NCI-H526 (cell line): Measurements from ENCODE around the gene GMIP.
"Not testable (repeated sequence)": the region's sequence is repeated elsewhere in the genome, so short reads cannot be mapped to it uniquely, and the experiment has no call there.

Source experiments
- DNase-seq, 2 experiments: peaks; one replicate each; lab custom pipeline; 2025; lab: John Stamatoyannopoulos, UW

The GMIP gene

GRCh38 chr19:19606021-19606420 lies 37.4 kb downstream of the GMIP start:
- no peak for DNase-seq

DNA sequence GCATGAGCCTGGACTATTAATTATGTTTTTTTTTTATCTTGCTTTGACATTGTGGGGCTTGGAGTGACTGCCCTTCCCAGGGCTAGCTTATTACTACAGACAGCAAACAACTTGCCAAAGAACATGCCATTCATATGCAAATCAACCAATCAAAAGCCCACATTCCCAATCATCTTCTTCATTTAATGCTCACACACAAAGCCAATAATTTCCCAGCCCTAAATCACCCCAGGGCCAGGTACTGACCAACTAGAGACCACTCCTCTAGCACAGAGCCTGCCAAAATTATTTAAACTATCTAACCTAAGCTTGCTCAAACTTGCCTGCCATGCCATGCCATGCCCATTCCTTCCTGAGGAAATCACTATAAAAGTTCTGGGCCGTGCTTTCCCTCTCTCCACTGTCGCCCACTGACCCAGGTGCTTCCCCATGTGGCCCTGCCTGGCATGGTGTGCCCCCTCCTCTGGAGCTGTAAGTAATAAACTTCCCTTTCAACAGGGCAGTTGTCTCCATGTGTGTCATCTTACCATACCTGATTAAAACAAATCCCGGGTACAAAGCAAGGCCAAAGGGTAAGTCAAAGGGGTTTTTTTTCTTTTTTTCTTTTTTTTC lies 40.6 kb downstream of the GMIP start:
- DNase-seq = no peak

DNA sequence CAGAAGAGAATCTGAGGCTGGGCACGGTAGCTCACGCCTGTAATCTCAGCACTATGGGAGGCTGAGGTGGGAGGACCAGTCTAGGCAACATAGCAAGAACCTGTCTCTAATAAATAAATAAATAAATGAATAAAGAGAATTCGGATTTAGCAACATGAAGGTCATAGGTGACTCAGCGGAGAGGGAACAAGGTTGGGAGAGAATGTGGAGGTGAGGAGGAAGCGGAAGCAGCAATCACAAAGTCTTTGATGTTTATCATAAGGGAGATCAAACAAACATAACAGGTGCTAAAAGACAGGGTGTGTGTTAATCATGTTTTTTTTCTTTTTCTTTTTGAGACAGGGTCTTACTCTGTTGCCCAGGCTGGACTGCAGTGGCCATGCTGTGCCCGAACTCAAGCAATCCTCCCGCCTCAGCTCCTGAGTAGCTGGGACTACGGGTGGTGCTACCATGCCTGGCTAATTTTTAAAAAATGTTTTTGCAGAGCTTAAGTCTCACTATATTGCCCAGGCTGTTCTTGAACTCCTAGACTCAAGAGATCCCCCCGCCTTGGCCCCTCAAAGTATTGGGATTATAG lies 41.2 kb downstream of the GMIP start:
- DNase-seq = no peak

GRCh38 chr19:19600793-19601330 lies 42.6 kb downstream of the GMIP start:
- DNase-seq = no peak

- not testable (repeated sequence) for DNase-seq
These were observed 44.6 kb downstream of the GMIP start for GRCh38 chr19:19598728-19599451.

GRCh38 chr19:19597809-19598306 lies 45.6 kb downstream of the GMIP start:
- DNase-seq = no peak

- DNase-seq = peak; percentile 68 to 71
These were observed 48.2 kb downstream of the GMIP start for GRCh38 chr19:19595171-19595701.

DNA sequence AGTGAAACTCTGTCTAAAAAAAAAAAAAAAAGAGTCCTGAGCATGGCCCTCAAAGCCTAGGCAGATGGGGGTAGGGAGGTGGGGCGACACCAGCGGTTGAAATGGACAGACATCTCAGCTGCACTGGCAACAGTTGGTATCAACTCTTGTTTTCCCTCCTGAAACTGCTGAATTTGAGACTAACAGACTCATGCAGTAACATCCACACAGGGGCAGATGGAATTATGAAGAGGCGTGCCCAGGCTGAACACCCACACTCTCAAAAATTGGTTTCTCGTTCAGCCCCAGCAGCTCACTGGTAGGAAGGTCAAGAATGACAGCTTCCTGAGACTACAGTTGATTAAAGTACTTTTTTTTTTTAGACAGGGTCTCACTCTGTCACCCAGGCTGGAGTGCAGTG lies 49.1 kb downstream of the GMIP start:
- DNase-seq = no peak

GRCh38 chr19:19592690-19593089 lies 50.8 kb downstream of the GMIP start:
- no peak for DNase-seq

GRCh38 chr19:19591133-19591825 lies 52.2 kb downstream of the GMIP start:
- DNase-seq = peak in 1 of 2 experiments; percentile 3

DNA sequence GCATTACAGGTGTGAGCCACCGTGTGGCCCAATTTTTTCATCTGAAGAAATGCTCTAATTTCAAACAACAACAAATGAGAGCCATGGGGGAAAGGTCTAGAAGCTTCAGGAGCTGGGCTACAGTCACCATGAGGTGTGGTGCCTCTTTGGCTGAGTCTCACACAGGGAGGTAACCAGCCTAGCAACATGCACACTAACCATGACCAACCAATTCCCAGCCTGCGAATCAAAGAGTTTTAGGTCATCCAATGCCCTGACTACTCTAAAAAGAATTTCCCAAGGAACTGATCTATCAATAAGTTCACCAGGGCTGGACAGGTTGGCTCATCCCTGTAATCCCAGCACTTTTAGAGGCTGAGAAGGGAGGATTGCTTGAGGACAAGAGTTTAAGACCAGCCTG lies 54.9 kb downstream of the GMIP start:
- DNase-seq = no peak

DNA sequence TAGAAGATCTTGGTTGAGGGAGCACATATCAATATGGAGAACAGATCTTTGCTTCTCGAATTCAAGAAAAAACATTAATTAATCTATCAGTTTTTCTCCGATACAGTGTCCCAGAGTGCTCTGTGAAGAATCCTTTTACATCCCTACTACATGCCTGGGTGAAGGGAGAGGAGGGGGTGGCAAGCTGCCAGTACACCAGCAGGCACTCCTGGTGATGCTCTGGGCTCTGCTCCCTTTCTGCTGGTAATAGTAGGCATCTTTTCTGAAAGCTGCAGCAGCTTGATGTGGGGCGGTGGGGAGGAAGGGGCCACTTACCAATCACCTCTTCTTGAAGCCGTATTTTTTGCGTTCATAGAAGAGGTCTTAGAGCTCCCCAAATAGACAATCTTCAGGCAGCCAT lies 55.7 kb downstream of the GMIP start:
- DNase-seq = no peak

DNA sequence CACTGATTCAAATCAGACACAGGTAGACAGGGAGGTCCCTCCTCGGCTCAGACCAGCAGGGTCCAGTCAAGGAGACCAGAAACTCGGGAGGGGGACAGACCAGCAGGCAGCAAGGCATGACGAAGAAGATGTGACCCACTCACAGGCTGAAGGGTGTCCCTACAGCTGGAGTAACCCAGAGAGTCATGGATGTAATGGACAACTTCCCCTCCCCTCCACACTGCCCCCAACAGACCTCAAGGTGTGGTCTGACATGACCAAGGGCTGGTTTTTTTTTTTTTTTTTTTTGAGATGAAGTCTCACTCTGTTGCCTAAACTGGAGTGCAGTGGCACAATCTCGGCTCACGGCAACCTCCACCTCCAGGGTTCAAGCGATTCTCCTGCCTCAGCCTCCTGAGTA lies 59.1 kb downstream of the GMIP start:
- DNase-seq = no peak

DNA sequence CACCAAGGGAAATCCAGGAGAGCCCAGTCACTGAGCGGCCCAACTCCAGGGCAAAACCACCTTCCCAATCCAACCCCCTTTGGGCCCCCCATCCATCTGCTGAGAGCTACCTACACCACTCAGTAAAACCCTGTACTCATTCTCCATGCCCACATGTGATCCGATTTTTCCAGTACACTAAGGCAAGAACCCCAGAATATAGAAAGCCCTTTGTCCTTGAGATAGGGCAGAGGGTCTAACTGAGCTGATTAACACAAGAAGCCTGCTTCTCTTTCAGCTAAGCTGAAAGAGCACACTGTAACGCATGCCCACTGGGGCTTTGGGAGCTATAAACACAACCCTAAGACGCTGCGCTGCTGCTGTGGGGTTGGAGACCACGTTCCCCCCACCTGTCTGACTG lies 61.0 kb downstream of the GMIP start:
- DNase-seq = no peak

GRCh38 chr19:19581391-19581790 lies 62.1 kb downstream of the GMIP start:
- no peak for DNase-seq

- DNase-seq = no peak
These were observed 63.0 kb downstream of the GMIP start for GRCh38 chr19:19580418-19580817.

GRCh38 chr19:19579533-19580361 lies 63.7 kb downstream of the GMIP start:
- no peak for DNase-seq
